ENCODE measurements around the gene LHPP.

Gene LHPP

DNA sequence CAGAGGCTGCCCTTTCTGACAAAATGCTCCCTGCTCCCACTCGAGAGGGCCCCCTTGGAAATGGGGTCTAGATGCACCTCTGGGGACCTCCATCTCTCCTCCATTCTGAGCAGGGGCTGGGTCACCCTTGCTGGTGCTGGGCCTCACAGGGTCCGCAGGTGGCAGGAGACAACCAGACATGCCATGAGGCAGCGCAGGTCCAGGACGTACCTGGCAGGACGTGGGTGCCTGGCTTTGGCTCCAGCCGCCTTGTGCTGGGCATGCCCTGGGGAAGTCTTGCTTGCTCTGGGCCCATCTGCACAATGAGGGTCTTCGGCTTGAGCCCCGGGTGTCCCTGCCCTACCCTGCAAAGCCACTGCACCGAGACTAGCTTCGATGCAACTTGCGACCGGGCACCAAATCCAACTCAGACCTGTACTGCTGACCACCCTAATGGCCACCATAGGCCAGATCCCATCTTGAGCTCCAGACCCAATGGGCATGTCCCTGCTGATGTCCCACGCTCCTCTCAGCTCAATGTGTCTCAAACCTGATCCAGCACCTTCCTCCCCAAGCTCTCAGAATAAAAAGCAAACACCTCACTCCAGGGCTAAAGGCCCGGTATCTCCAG is 175.6 kb downstream of the LHPP start:
- H3K4me3 ChIP-seq (replicated peaks; ENCODE audit: insufficient read depth, low read length): no peak overlapping the region
- no peaks in the 10 kb centered on the region for H3K27me3 ChIP-seq (ENCODE audit: insufficient read depth, poor library complexity, severe bottlenecking)
- DNase-seq (ENCODE audit: low read depth in 1 of 2, low spot score in 1 of 2): no peak
- TF ChIP-seq POLR2AphosphoS5 (IDR thresholded peaks at IDR 0.05; ENCODE audit: low read depth): no peak
- TF ChIP-seq REST (IDR thresholded peaks at IDR 0.05; ENCODE audit: insufficient replicate concordance, low read depth): no peak
- TF ChIP-seq CTCF (IDR thresholded peaks at IDR 0.05; ENCODE audit: insufficient read depth, low read length): no peak
- TF ChIP-seq GABPA (IDR thresholded peaks at IDR 0.05; ENCODE audit: low read depth): no peak
- no peak for TF ChIP-seq SPI1 (IDR thresholded peaks at IDR 0.05; ENCODE audit: borderline replicate concordance, low read depth)
- no peak overlapping the region for H3K27ac ChIP-seq (replicated peaks)

DNA sequence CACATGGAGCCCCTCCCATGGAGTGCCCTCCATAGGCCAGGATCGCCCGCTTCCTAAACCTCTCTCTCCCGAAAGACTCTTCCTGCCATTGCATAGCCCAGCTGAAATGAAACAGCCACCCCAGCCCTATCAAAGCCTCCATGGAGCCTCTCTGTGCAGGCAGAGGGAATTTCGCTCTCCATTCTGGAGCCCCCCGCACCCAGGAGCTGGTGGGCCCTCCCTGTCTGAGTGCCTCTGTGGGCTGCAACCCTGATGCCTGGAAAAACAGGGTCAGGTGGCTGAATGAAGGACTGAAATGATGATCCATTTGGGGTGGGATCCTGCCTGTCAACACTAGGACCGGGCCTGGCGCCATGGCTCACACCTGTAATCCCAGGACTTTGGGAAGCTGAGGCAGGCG is 176.1 kb downstream of the LHPP start:
- TF ChIP-seq SPI1 (IDR thresholded peaks at IDR 0.05; ENCODE audit: borderline replicate concordance, low read depth): no peak
- no peak for TF ChIP-seq GABPA (IDR thresholded peaks at IDR 0.05; ENCODE audit: low read depth)
- no peak for TF ChIP-seq REST (IDR thresholded peaks at IDR 0.05; ENCODE audit: insufficient replicate concordance, low read depth)
- TF ChIP-seq POLR2AphosphoS5 (IDR thresholded peaks at IDR 0.05; ENCODE audit: low read depth): no peak
- H3K27me3 ChIP-seq (ENCODE audit: insufficient read depth, poor library complexity, severe bottlenecking): no peaks in the 10 kb centered on the region
- H3K4me3 ChIP-seq (replicated peaks; ENCODE audit: insufficient read depth, low read length): no peak overlapping the region
- H3K27ac ChIP-seq (replicated peaks): no peak overlapping the region
- DNase-seq (ENCODE audit: low read depth in 1 of 2, low spot score in 1 of 2): no peak

- DNase-seq (ENCODE audit: low read depth in 1 of 2, low spot score in 1 of 2): no peak
- no peak for TF ChIP-seq SPI1 (IDR thresholded peaks at IDR 0.05; ENCODE audit: borderline replicate concordance, low read depth)
- no peak for TF ChIP-seq POLR2AphosphoS5 (IDR thresholded peaks at IDR 0.05; ENCODE audit: low read depth)
- TF ChIP-seq REST (IDR thresholded peaks at IDR 0.05; ENCODE audit: insufficient replicate concordance, low read depth): no peak
- TF ChIP-seq GABPA (IDR thresholded peaks at IDR 0.05; ENCODE audit: low read depth): no peak
- no peak for TF ChIP-seq CTCF (IDR thresholded peaks at IDR 0.05; ENCODE audit: insufficient read depth, low read length)
- no peaks in the 10 kb centered on the region for H3K27me3 ChIP-seq (ENCODE audit: insufficient read depth, poor library complexity, severe bottlenecking)
- no peak overlapping the region for H3K4me3 ChIP-seq (replicated peaks; ENCODE audit: insufficient read depth, low read length)
- H3K27ac ChIP-seq (replicated peaks): no peak overlapping the region; the same call in 1 of the 2 replicates
Measured at GRCh38 chr10:124639206-124639605, 177.6 kb downstream of the LHPP start.
